22Rv1 (cell line): ENCODE results near the gene SNAP23.

Experiments used
- CTCF ChIP-seq: fragments of 450-650 bp; IDR thresholded peaks from 2 replicates; pipeline ENCODE4 v1.5.1; 2017; ENCODE audit warnings: mild to moderate bottlenecking
- ZFX ChIP-seq: fragments of 450-650 bp; IDR thresholded peaks from 2 replicates; pipeline ENCODE4 v1.6.1; 2017; ENCODE audit warnings: antibody characterized with exemption, borderline replicate concordance

GRCh38 chr15:42507514-42507913 lies 12.1 kb downstream of the SNAP23 start:
- TF ChIP-seq CTCF (no peak), ZFX (no peak)
